A549 (cell line): Measurements from ENCODE around the gene ARHGAP22. TPM values are rescaled to one million over a fixed set of nuclear protein-coding genes. Genes with fewer than 3 reads are reported as not detected.
A peak's percentile ranks its signal among the peaks of the same experiment; 100 is the strongest.

Experiments used
- ATAC-seq, 2 experiments: fragments of 200-7000 bp in 1 of 2; fragments of >200 bp in 1 of 2; cut with Nextera tagmentation in 1 of 2; cut with Tn5 transposase in 1 of 2; 3 replicates each; pipeline versions ENCODE4 v1.8.0 to v1.9.1; 2018 to 2020; ENCODE audit warnings: mild to moderate bottlenecking in 1 of 2, moderate library complexity in 1 of 2
- CTCF ChIA-PET: fragments of 300-600 bp; sonication (Branson Sonifier 250); formaldehyde crosslinking; extraction: SDS; loops from one replicate; lab custom pipeline; 2021; ENCODE audit warnings: antibody characterized with exemption, inconsistent platforms; lab: Yijun Ruan, JAX
- POLR2A ChIA-PET: fragments of 350-600 bp; formaldehyde crosslinking; extraction: SDS; loops from one replicate; lab custom pipeline; 2021; ENCODE audit warnings: antibody characterized with exemption, inconsistent platforms; lab: Yijun Ruan, JAX
- DNase-seq, 2 experiments: peaks; one replicate each; pipeline versions ENCODE4 v3.0.0 to v3.0.0-alpha.2; 2011 to 2016; ENCODE audit warnings: low read depth in 1 of 2, low spot score in 1 of 2
- FAIRE-seq: peaks from 2 replicates; lab custom pipeline; 2011; peaks lifted over from hg19 to GRCh38; lab: Jason Lieb, UNC
- H3K27ac ChIP-seq, 2 experiments: fragments of >200 bp; sonication (Bioruptor Twin); formaldehyde crosslinking; 3 replicates each; pipeline ENCODE4 v1.5.1; 2016 to 2017
- H3K4me1 ChIP-seq: fragments of >200 bp; sonication (Bioruptor Twin); formaldehyde crosslinking; 3 replicates; pipeline ENCODE4 v1.6.1; 2016
- H3K4me2 ChIP-seq: fragments of >200 bp; sonication (Bioruptor Twin); formaldehyde crosslinking; 3 replicates; pipeline ENCODE4 v1.6.1; 2016
- H3K4me3 ChIP-seq: fragments of >200 bp; sonication (Bioruptor Twin); formaldehyde crosslinking; 3 replicates; pipeline ENCODE4 v1.5.1; 2016
- H3K9me3 ChIP-seq: fragments of >200 bp; sonication (Bioruptor Twin); formaldehyde crosslinking; 3 replicates; pipeline ENCODE4 v1.6.1; 2016
- ATOH8 ChIP-seq: fragments of 250-450 bp; sonication (Bioruptor Pico); IDR thresholded peaks from 2 replicates; pipeline ENCODE4 v1.5.0; 2020; ENCODE audit warnings: low read depth, mild to moderate bottlenecking, moderate library complexity
- BCL3 ChIP-seq: fragments of >200 bp; sonication (Bioruptor Twin); formaldehyde crosslinking; IDR thresholded peaks from 3 replicates; pipeline ENCODE4 v1.6.1; 2016
- CBX8 ChIP-seq: fragments of 200-600 bp; sonication (generic); IDR thresholded peaks from 2 replicates; pipeline ENCODE4 v1.6.1; 2016
- CHD2 ChIP-seq: fragments of 150-350 bp; IDR thresholded peaks from 2 replicates; pipeline ENCODE4 v1.6.1; 2014; ENCODE audit warnings: low read length; ENCODE audit not compliant: partially characterized antibody
- CHD4 ChIP-seq: fragments of 200-600 bp; sonication (generic); IDR thresholded peaks from 2 replicates; pipeline ENCODE4 v1.6.1; 2016; ENCODE audit warnings: antibody characterized with exemption, mild to moderate bottlenecking, borderline replicate concordance
- ESRRA ChIP-seq: fragments of 150-350 bp; IDR thresholded peaks from 2 replicates; pipeline ENCODE4 v1.6.1; 2014; ENCODE audit warnings: mild to moderate bottlenecking, low read length, borderline replicate concordance
- FOSL2 ChIP-seq, 2 experiments: fragments of 450-650 bp in 1 of 2; fragments of >200 bp in 1 of 2; sonication (Bioruptor Twin) in 1 of 2; formaldehyde crosslinking; IDR thresholded peaks; 2 replicates each; pipeline versions ENCODE4 v1.5.0 to v1.6.1; 2016 to 2020; ENCODE audit warnings: mild to moderate bottlenecking in 1 of 2, moderate library complexity in 1 of 2
- FOXS1 ChIP-seq: fragments of 250-450 bp; sonication (Bioruptor Pico); IDR thresholded peaks from 2 replicates; pipeline ENCODE4 v1.5.0; 2020; ENCODE audit warnings: mild to moderate bottlenecking, moderate library complexity
- GATA3 ChIP-seq: IDR thresholded peaks from 2 replicates; pipeline ENCODE4 v1.6.1; 2012; ENCODE audit warnings: borderline replicate concordance
- HDAC2 ChIP-seq: fragments of 200-600 bp; sonication (generic); IDR thresholded peaks from 2 replicates; pipeline ENCODE4 v1.6.1; 2016
- HMGXB4 ChIP-seq: fragments of 250-450 bp; sonication (Bioruptor Pico); IDR thresholded peaks from 2 replicates; pipeline ENCODE4 v1.5.0; 2021; ENCODE audit warnings: mild to moderate bottlenecking, moderate library complexity, borderline replicate concordance
- HOXA7 ChIP-seq: fragments of 250-450 bp; sonication (Bioruptor Pico); IDR thresholded peaks from 2 replicates; pipeline ENCODE4 v1.5.0; 2020; ENCODE audit warnings: mild to moderate bottlenecking, moderate library complexity
- HOXB5 ChIP-seq: fragments of 250-450 bp; sonication (Bioruptor Pico); IDR thresholded peaks from 2 replicates; pipeline ENCODE4 v1.5.0; 2020; ENCODE audit warnings: mild to moderate bottlenecking, moderate library complexity
- JUN ChIP-seq, 2 experiments: fragments of >200 bp; sonication (Bioruptor Twin); formaldehyde crosslinking; IDR thresholded peaks; 2 replicates in 1 of 2; 3 replicates in 1 of 2; pipeline ENCODE4 v1.6.1; 2016 to 2017
- JUNB ChIP-seq: fragments of >200 bp; sonication (Bioruptor Twin); formaldehyde crosslinking; IDR thresholded peaks from 2 replicates; pipeline ENCODE4 v1.6.1; 2016
- KDM5A ChIP-seq: fragments of 200-600 bp; sonication (generic); IDR thresholded peaks from 2 replicates; pipeline ENCODE4 v1.6.1; 2016; ENCODE audit warnings: antibody characterized with exemption, mild to moderate bottlenecking
- MYC ChIP-seq: IDR thresholded peaks from 2 replicates; pipeline ENCODE4 v1.6.1; 2012; ENCODE audit warnings: mild to moderate bottlenecking, inconsistent platforms, low read length, improper control_type of control experiment, borderline replicate concordance
- POLR2A ChIP-seq: IDR thresholded peaks from 2 replicates; pipeline ENCODE4 v1.6.1; 2012; ENCODE audit warnings: mild to moderate bottlenecking, low read length
- POLR2AphosphoS2 ChIP-seq: conservative IDR thresholded peaks from 2 replicates; pipeline ENCODE4 v1.6.1; 2012; ENCODE audit warnings: low read length, improper control_type of control experiment, inconsistent platforms
- RAD21 ChIP-seq, 2 experiments: fragments of >200 bp in 1 of 2; sonication (Bioruptor Twin) in 1 of 2; formaldehyde crosslinking in 1 of 2; IDR thresholded peaks in 1 of 2; conservative IDR thresholded peaks in 1 of 2; 2 replicates in 1 of 2; 3 replicates in 1 of 2; pipeline ENCODE4 v1.6.1; 2012 to 2018; ENCODE audit warnings: inconsistent platforms in 1 of 2
- RARB ChIP-seq: fragments of 250-450 bp; sonication (Bioruptor Pico); IDR thresholded peaks from 2 replicates; pipeline ENCODE4 v1.8.0; 2021; ENCODE audit warnings: mild to moderate bottlenecking, moderate library complexity
- REST ChIP-seq: fragments of 200-600 bp; sonication (generic); IDR thresholded peaks from 2 replicates; pipeline ENCODE4 v1.6.1; 2016; ENCODE audit warnings: antibody characterized with exemption, mild to moderate bottlenecking, moderate library complexity
- TFCP2L1 ChIP-seq: fragments of 250-450 bp; sonication (Bioruptor Pico); IDR thresholded peaks from 2 replicates; pipeline ENCODE4 v1.5.0; 2021; ENCODE audit warnings: mild to moderate bottlenecking
- TP53 ChIP-seq: fragments of 250-450 bp; sonication (Bioruptor Pico); IDR thresholded peaks from 2 replicates; pipeline ENCODE4 v1.5.0; 2021; ENCODE audit warnings: mild to moderate bottlenecking, moderate library complexity
- USF2 ChIP-seq: fragments of 450-650 bp; IDR thresholded peaks from 2 replicates; pipeline ENCODE4 v1.6.1; 2014; ENCODE audit warnings: antibody characterized with exemption
- ZNF302 ChIP-seq: fragments of 250-450 bp; sonication (Bioruptor Pico); IDR thresholded peaks from 2 replicates; pipeline ENCODE4 v1.9.0; 2021; ENCODE audit warnings: inconsistent platforms, mild to moderate bottlenecking, moderate library complexity
- WGBS: methylation state at CpG from one replicate; pipeline ENCODE4 v1.1.6; 2017; ENCODE audit errors: missing lambda C conversion rate; 5-methylcytosine and 5-hydroxymethylcytosine counted together
- polyA plus RNA-seq, 4 experiments: library from polyadenylated mRNA; depleted of rRNA in 3 of 4; stranded (reverse); fragments of >200 nt; fragmentation: RNase III in 1 of 4; extraction: RNeasy Plus Mini Kit Qiagen cat#74134 plus additional on column Dnase treatment in 1 of 4; gene quantifications; 2 replicates in 3 of 4; 3 replicates in 1 of 4; pipeline ENCODE4 v1.2.3, GENCODE V29; 2011 to 2017

Gene ARHGAP22
- polyA plus RNA-seq, 2 of the 4 experiments (the other 2 are of a cell fraction), result 1.9 to 3.2 TPM

GRCh38 chr10:48649349-48649944 is 44.6 kb upstream of the ARHGAP22 start:
- Histone ChIP-seq H3K27ac (no peak overlapping the region), H3K4me1 (no peaks in the 10 kb centered on the region), H3K9me3 (no peaks in the 10 kb centered on the region), H3K4me2 (no peak overlapping the region), H3K4me3 (no peak overlapping the region)
- ATAC-seq, result peak; percentile 52 to 71; a peak in 4 of 6 replicates
- 75% methylated on average over 7 of the region's 7 CpGs for WGBS
- CTCF ChIA-PET, result interaction anchor here (0.6 kb wide), 2 partner anchors 40 to 1300 kb away, joined by 3 read pairs; no protein-coding TSS in a partner anchor
- no peak for DNase-seq
- TF ChIP-seq JUNB, result no peak
- TF ChIP-seq POLR2AphosphoS2, result no peak
- no peak for TF ChIP-seq HDAC2
- TF ChIP-seq MYC, result no peak
- no peak for TF ChIP-seq HOXA7 (CRISPR knock-in tag)
- no peak for TF ChIP-seq ESRRA
- no peak for TF ChIP-seq TP53 (CRISPR knock-in tag)
- no peak for TF ChIP-seq ATOH8 (CRISPR knock-in tag)
- TF ChIP-seq CBX8, result no peak
- no peak for TF ChIP-seq KDM5A
- TF ChIP-seq REST, result no peak
- TF ChIP-seq FOSL2 (IDR thresholded peaks at IDR 0.05), result no peak
- no peak for TF ChIP-seq FOSL2 (CRISPR knock-in tag; IDR thresholded peaks at IDR 0.05)
- no peak for TF ChIP-seq USF2
- TF ChIP-seq BCL3, result no peak
- no peak for TF ChIP-seq JUN (IDR thresholded peaks at IDR 0.05)
- no peak for TF ChIP-seq HOXB5 (CRISPR knock-in tag)
- no peak for TF ChIP-seq TFCP2L1
- no peak for TF ChIP-seq RARB
- no peak for TF ChIP-seq CHD4
- no peak for FAIRE-seq
- POLR2A ChIA-PET, result interaction anchor here (0.6 kb wide), 1 partner anchor 16 kb away, joined by 3 read pairs; no protein-coding TSS in a partner anchor

- no peak for DNase-seq
- ChIA-PET CTCF (interaction anchor here (0.9 to 3.2 kb wide), 2 partner anchors 9 to 10 kb away, joined by 3 to 31 read pairs; no protein-coding TSS in a partner anchor), POLR2A (no interaction called here)
- FAIRE-seq, result no peak
- no peak overlapping the region for H3K4me2 ChIP-seq
- no peak overlapping the region for H3K27ac ChIP-seq
- 90% methylated on average over 12 of the region's 12 CpGs for WGBS
- ATAC-seq, result no peak
- no peak overlapping the region for H3K4me3 ChIP-seq
- no peaks in the 10 kb centered on the region for H3K4me1 ChIP-seq
- no peaks in the 10 kb centered on the region for H3K9me3 ChIP-seq
- TF ChIP-seq CHD2, result no peak
- TF ChIP-seq FOSL2 (IDR thresholded peaks at IDR 0.05), result no peak
- TF ChIP-seq FOSL2 (CRISPR knock-in tag; IDR thresholded peaks at IDR 0.05), result no peak
- no peak for TF ChIP-seq USF2
- no peak for TF ChIP-seq KDM5A
- TF ChIP-seq HDAC2, result no peak
- no peak for TF ChIP-seq TP53 (CRISPR knock-in tag)
- no peak for TF ChIP-seq ZNF302 (CRISPR knock-in tag)
- no peak for TF ChIP-seq POLR2AphosphoS2
- TF ChIP-seq RAD21 (conservative IDR thresholded peaks at IDR 0.05 in 1 of 2, IDR thresholded peaks at IDR 0.05 in 1 of 2), result no peak
- TF ChIP-seq POLR2A, result no peak
- no peak for TF ChIP-seq HMGXB4
- no peak for TF ChIP-seq GATA3
- no peak for TF ChIP-seq FOXS1 (CRISPR knock-in tag)
Measured at GRCh38 chr10:48648172-48648942, 43.5 kb upstream of the ARHGAP22 start.
